PC-3 (cell line): ENCODE data around the gene ELL2.

Experiments
- EZH2 ChIP-seq: fragments of 300-600 bp; sonication (generic); IDR thresholded peaks from one replicate; pipeline ENCODE4 v1.6.1; 2017; ENCODE audit warnings: antibody characterized with exemption, mild to moderate bottlenecking, low read length; ENCODE audit not compliant: unreplicated experiment
- EZH2phosphoT487 ChIP-seq: fragments of 300-600 bp; sonication (generic); IDR thresholded peaks from 2 replicates; pipeline ENCODE4 v1.6.1; 2018; ENCODE audit warnings: mild to moderate bottlenecking, antibody characterized with exemption, low read length, borderline replicate concordance
- TF ChIP-seq, protein P1 (sequence below): fragments of 300-600 bp; sonication (generic); conservative IDR thresholded peaks from 2 replicates; pipeline ENCODE4 v1.5.1; 2017; ENCODE audit warnings: antibody characterized with exemption, low read depth, mild to moderate bottlenecking, low read length

DNA sequence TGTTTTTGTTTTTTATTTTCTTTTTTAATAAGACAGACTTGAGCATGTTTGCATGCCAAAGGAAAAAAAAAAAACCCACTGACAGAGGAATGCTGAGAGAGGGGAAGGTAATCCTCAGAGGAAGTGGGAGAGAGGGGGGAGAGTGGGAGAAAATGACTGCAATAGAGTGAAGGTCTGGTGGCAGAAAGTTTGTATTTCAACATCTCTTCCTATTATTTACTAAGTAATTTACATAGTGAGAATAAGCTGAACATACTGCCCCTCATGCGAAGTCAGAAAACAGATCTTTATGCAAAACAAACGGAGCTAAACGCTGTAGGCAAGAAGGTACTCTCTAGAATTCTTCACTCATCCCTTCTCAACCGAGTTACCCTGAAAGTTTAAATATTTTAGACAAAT is 45.0 kb downstream of the ELL2 start:
- TF ChIP-seq, protein P1, sequence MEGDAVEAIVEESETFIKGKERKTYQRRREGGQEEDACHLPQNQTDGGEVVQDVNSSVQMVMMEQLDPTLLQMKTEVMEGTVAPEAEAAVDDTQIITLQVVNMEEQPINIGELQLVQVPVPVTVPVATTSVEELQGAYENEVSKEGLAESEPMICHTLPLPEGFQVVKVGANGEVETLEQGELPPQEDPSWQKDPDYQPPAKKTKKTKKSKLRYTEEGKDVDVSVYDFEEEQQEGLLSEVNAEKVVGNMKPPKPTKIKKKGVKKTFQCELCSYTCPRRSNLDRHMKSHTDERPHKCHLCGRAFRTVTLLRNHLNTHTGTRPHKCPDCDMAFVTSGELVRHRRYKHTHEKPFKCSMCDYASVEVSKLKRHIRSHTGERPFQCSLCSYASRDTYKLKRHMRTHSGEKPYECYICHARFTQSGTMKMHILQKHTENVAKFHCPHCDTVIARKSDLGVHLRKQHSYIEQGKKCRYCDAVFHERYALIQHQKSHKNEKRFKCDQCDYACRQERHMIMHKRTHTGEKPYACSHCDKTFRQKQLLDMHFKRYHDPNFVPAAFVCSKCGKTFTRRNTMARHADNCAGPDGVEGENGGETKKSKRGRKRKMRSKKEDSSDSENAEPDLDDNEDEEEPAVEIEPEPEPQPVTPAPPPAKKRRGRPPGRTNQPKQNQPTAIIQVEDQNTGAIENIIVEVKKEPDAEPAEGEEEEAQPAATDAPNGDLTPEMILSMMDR, result no peak
- TF ChIP-seq EZH2 (no peak), EZH2phosphoT487 (no peak)
